Hematopoietic multipotent progenitor cell treated with erythropoietin and hydrocortisone succinate and interleukin-3 and kit ligand, for 6 days (in vitro differentiated cells): ENCODE data around the gene PLRG1.

ENCODE experiments used
- DNase-seq: peaks from one replicate; pipeline ENCODE4 v3.0.0-alpha.2; 2015

The PLRG1 gene

DNA sequence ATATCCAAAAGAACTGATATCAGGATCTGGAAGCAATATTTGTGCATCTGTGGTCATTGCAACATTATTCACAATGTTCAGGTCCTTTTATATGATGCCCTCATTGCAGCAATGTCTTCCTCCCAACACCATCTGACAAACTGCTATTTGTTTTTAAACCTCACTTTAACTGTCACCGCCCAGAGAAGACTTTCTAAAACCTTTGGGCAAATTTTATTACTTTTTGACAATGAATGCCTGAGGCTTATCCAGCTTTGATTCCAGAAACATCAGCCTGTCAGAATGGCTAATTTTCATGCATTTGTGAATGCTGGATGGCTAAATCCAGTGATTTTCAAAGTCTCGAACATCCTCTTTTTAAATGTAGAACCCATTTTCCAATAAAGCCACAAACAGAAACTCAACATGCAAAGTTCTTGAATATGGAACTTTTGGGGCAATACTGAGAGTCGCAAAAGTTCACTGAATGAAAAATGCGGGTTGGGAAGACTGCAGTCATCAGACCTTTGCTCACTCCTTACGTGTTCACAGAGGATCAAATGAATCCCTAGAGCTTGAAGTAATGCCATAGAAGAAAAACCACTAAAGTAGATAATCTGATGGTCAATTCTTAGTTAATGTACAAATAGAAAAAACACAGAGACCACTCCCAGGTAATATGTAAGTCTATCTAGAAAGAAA is 23.1 kb upstream of the PLRG1 start:
- DNase-seq = no peak

- no peak for DNase-seq
These were observed 19.4 kb upstream of the PLRG1 start for GRCh38 chr4:154569584-154569983.

- no peak for DNase-seq
These were observed 18.8 kb upstream of the PLRG1 start for GRCh38 chr4:154569028-154569427.

DNA sequence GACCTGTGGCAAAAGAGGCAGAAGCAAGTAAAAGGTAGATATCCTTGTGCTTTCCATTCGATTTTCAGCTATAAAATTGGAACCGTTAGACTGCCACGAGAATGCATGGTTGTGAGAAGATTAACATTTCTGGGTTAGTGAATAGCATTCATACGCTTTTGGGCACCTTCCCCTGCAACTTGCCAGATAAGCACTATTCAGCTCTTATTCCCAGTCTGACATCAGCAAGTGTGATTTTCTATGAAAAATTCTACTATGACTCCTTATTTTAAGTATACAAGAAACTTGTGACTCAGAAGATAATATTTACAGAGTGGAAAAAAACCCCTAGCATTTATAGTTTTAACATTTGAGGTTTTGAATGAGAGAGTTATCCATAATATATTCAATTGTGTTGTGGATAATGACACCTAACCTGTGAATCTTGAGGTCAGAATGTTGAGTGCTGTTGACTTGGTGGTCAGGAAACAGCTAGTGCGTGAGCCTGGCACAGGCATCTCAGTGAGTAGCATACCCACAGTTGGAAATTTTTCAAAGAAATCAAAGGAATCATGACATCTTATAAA is 16.5 kb upstream of the PLRG1 start:
- no peak for DNase-seq

DNA sequence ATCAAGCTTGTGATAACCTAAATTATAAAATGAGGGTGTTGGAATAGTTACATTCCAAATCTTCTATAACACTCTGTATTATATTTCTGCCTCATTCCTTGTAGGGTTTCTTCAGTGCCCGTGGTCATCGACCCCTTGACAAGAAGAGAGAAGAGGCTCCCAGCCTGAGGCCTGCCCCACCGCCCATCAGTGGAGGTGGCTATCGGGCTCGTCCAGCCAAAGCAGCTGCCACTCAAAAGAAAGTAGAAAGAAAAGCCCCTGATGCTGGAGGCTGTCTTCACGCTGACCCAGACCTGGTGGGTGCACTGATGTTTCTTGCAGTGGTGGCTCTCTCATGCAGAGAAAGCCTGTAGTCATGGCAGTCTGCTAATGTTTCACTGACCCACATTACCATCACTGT is 15.5 kb upstream of the PLRG1 start:
- no peak for DNase-seq

GRCh38 chr4:154564311-154564710 is 14.1 kb upstream of the PLRG1 start:
- no peak for DNase-seq

DNA sequence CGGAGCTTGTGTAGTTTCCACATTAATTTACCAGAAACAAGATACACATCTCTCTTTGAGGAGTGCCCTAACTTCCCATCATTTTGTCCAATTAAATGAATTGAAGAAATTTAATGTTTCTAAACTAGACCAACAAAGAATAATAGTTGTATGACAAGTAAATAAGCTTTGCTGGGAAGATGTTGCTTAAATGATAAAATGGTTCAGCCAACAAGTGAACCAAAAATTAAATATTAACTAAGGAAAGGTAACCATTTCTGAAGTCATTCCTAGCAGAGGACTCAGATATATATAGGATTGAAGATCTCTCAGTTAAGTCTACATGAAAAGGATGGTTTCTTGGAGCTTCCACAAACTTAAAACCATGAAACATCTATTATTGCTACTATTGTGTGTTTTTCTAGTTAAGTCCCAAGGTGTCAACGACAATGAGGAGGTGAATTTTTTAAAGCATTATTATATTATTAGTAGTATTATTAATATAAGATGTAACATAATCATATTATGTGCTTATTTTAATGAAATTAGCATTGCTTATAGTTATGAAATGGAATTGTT is 12.6 kb upstream of the PLRG1 start, which contains the start of gene FGB:
Gene FGB (plus strand): TSS at position 315 of the 558 bp plus-strand sequence. CDS start 8 bp downstream, at position 323.
- DNase-seq = no peak

DNA sequence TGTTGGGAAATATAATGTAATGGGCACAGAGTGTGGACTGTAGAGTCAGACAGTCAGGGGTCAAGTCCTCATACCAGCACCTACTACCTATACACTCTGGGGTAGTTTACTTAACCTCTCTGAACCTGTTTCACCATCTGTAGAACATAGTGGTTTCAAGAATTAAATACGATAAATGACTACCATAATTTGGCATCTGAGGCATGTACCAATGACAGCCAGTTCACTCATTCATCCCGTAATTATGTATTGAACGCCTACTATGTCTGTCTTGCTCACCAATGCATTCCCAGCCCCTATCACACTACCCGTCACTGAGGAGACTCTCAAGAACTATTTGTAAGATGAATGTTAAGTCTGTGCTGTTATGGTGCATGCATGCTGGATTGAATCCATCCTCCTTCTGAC is 10.6 kb upstream of the PLRG1 start:
- no peak for DNase-seq

DNA sequence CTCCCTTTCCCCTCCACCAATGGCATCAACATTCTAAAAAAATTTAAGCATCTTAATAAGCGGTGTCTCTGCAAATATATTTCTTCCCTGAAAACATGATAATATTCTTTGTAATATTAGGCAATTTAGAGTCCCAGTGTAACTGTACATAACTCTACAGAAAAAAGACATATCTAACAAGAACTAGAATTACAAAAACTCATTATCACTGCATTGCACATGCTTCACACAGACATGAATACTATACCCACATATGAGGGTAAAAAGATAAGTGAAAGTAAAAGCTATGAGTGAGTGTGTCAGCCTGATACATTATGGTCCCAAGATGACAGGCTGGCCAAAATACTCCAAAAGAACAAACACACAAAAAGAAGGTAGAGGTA is 10.2 kb upstream of the PLRG1 start:
- DNase-seq = no peak

- DNase-seq = peak; percentile 75
These were observed 9.6 kb upstream of the PLRG1 start for GRCh38 chr4:154559494-154560418.

GRCh38 chr4:154559141-154559493 is 8.9 kb upstream of the PLRG1 start:
- DNase-seq = no peak

DNA sequence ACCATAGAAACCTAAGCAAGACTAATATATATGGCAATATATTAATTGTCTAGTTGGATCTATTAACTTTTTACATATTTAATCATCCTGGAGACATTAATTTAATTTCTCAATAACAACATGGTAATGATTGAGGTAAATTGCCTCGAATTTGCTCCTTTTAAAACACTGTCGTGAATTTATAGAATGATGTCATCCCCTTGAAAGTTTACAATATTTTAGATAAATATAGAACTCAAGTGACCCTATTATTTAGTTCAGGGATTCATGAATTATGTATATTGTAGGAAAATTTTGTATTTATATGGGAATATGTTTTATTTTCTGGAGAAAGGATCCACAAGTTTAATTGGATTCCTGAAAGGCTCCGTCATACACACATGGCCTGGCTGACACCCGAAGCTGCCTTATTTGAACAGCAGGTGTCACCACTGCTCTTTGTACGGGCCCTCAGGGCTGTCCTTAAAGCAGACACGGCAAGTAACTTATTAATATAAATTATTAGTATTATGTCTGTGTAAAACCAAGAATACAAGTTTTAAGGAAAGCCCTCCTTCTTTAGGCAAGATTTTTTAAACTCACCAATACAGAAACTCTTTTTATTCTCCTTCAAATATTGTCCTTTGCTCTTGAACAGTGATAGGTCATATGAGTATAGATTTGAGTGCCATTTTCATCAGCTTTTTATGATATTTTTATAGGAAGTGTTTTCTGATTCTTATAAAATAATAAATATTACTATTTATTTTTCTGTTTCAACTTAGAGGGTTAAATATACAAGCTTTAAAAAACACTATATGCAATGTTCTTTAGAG is 1.9 kb upstream of the PLRG1 start:
- peak; percentile 90 for DNase-seq

- no peak for DNase-seq
These were observed 4.5 kb downstream of the PLRG1 start for GRCh38 chr4:154545689-154546088.

DNA sequence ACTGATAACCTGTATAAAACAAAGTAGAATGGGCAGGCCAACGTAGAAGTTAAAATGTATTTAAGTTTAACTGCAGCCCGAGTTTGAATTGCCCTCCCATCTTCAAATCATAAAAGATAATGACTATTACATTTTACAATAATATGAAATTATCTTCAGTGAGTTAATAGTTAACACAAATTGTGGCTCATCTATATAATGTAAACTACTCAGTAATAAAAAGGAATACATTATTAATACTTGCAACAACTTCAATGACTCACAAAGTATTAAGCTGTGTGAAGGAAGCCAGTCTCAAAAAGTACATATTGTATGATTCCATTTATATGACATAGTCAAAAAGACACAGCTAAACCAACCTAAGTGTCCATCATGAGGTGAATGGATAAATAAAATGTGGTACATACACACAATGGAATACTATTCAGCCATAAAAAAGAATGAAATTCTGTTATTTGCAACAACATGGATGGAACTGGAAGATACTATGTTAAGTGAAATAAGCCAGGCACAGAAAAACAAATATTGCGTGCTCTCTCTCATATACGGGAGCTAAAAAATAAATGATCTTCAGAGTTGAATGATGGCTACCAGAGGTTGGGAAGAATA is 7.8 kb downstream of the PLRG1 start:
- no peak for DNase-seq

GRCh38 chr4:154534296-154534695 is 15.9 kb downstream of the PLRG1 start:
- no peak for DNase-seq

GRCh38 chr4:154529728-154530519 is 20.3 kb downstream of the PLRG1 start:
- no peak for DNase-seq

GRCh38 chr4:154528869-154529268 is 21.3 kb downstream of the PLRG1 start:
- DNase-seq = no peak

- no peak for DNase-seq
These were observed 22.9 kb downstream of the PLRG1 start for GRCh38 chr4:154527308-154527707.

- DNase-seq = no peak
These were observed 24.0 kb downstream of the PLRG1 start for GRCh38 chr4:154526151-154526550.

GRCh38 chr4:154521607-154522006 is 28.6 kb downstream of the PLRG1 start:
- DNase-seq = no peak

- no peak for DNase-seq
These were observed 31.0 kb downstream of the PLRG1 start for GRCh38 chr4:154519214-154519613.
